Activated T-helper 1 cell treated with Interleukin-2 at 50 U/mL for 16 hours (primary cell): ENCODE data around the gene NCAPG2.

Experiments
- DNase-seq: peaks from one replicate; pipeline ENCODE4 v3.0.0-alpha.2; 2020; ENCODE audit warnings: low read depth

NCAPG2 gene, protein sequence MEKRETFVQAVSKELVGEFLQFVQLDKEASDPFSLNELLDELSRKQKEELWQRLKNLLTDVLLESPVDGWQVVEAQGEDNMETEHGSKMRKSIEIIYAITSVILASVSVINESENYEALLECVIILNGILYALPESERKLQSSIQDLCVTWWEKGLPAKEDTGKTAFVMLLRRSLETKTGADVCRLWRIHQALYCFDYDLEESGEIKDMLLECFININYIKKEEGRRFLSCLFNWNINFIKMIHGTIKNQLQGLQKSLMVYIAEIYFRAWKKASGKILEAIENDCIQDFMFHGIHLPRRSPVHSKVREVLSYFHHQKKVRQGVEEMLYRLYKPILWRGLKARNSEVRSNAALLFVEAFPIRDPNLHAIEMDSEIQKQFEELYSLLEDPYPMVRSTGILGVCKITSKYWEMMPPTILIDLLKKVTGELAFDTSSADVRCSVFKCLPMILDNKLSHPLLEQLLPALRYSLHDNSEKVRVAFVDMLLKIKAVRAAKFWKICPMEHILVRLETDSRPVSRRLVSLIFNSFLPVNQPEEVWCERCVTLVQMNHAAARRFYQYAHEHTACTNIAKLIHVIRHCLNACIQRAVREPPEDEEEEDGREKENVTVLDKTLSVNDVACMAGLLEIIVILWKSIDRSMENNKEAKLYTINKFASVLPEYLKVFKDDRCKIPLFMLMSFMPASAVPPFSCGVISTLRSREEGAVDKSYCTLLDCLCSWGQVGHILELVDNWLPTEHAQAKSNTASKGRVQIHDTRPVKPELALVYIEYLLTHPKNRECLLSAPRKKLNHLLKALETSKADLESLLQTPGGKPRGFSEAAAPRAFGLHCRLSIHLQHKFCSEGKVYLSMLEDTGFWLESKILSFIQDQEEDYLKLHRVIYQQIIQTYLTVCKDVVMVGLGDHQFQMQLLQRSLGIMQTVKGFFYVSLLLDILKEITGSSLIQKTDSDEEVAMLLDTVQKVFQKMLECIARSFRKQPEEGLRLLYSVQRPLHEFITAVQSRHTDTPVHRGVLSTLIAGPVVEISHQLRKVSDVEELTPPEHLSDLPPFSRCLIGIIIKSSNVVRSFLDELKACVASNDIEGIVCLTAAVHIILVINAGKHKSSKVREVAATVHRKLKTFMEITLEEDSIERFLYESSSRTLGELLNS

DNA sequence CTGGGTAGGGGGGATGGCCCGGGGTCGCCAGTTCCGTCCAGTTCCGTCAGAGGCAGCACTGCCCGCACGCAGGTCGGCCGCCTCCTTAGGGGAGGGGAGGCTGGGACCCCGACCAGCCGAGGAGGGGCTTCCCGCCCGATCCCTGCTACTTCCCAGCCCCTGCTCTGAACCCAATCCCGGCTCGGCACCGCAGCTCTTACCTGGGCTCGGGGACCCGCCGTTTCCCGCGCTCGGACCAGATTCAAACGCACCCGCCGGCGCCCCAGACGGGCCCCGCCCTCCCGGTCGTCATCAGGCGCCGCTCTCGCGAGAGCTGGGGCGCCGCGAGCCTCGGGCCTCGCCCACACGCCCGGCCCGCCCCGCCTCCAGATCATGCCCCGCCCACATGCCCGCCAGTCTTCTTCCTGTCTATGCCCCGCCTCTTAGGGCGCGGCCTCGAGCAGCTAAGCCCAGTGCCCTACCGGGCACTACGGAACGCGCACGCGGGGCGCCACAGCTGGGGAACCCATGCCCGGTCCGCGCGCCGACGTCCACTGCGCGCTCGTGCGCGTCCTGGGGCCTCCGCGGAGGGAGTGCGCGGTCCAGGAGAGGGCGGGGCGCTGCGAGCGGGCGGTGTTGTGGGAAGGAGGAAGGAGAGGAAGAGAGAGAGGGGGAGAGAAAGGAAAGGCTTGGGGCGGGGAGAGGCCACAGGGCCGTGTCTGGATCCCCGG lies at the start of gene NCAPG2:
TSS of gene NCAPG2 (minus strand) at position 281 of the 710 bp plus-strand sequence. CDS start 2,905 bp downstream, outside the sequence.
- DNase-seq: peak; percentile 98

DNA sequence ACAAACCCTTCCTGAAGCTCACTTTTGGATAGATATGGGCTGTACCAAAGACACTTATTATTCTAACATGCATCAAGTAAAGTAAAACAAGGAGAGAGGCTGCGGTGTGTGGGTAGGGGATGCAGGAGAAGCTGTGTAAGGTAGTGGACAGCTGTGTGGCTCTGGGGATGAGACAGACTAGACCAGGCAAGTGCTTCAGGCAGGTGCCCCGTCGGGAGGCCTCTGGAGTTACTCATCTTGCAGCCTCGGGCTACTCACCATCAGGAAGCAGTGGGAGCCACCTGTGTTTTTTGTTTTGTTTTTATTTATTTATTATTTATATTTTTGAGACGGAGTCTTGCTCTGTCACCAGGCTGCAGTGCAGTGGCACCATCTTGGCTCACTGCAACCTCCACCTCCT lies 49.3 kb upstream of the NCAPG2 start:
- DNase-seq: no peak

DNA sequence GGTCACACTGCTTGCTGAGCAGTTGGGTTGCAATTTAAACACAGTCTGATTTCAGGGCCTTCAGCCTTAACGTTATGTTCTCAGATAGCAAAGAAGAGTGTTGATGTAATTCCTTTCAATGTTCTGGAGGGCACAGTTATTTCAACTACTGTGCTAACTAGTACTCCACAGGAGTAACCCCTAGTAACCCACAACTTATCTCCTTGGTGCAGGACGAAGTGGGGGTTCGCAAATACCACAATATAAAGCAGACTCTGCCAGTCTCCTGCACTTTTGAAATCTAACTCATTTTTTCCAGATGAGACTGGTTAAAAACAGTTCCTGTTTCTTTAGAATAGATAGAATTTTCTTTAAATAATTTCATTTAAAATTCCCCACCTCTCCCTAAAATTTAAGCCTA lies 47.1 kb upstream of the NCAPG2 start:
- no peak for DNase-seq

DNA sequence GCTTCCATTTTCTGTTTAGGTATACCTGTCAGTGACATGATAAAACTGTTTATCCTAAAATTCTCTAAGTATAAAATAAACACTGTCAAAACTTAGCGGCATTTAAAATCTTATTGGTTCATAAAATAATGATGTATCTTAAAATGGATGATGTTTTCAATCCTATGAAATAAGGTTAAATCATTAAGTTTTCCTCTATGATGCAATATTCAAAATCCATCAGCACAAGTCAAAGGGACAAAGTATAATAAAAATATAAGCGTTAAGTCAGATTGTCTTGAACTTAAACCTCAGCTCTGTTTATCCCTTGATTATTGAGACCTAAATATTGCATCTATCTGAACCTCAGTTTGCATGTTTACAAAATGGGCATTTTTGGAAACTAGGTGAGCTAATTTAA lies 46.6 kb upstream of the NCAPG2 start:
- DNase-seq: no peak

DNA sequence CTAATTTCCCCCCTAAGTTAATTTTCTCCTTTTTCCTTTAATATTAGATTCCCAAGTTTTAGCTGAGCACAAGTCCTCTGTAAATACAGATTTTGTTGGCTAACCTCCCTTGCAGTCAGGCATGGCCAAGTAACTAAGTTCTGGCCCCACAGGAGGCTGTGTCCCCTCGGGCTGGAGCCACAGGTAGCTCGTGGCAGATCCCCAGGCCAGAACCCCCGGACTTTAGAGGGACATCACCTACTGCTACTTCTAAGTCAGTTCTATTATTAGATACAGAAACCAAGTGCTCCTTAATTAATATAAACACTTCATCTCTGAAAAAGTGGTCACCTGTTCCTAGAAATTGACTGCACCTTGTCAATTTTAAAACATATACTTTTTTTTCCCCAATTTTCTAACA lies 46.1 kb upstream of the NCAPG2 start:
- no peak for DNase-seq

DNA sequence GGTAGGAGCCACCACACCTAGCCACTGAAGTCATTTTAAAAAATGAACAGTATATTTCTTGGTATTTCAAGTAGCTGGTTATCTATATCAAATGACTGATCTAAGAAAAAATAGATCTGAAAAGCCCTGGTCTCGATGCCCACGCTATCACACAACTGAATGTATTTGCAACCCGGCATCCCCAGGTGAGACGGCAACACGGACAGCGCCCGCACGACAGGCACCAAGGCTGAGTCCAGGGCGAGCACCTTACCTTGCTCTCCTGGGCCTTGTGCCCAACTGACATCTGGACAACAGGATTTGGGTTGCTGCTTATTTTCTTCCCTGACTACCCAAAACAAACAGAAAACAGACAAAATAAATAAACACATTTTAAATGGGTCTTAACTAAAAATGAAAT lies 44.8 kb upstream of the NCAPG2 start:
- DNase-seq: no peak

DNA sequence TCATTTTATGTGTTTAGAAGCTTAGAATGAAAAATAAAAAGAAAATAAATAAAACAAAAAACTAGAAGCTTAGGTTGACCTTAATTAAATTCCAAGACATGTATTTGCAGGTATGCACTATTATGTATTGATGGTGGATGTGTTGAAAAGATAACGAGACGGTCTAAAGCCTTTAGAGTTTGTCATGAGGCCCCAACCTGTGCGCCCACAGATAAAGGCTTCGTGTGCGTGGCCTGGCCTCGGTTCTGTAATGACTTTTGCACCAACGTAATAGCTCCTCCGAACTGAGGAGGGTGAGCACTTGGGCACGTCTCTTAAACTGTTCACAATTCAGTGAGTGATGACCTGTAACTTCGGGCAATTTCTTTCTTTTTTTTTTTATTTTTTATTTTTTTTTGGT lies 43.7 kb upstream of the NCAPG2 start:
- no peak for DNase-seq

DNA sequence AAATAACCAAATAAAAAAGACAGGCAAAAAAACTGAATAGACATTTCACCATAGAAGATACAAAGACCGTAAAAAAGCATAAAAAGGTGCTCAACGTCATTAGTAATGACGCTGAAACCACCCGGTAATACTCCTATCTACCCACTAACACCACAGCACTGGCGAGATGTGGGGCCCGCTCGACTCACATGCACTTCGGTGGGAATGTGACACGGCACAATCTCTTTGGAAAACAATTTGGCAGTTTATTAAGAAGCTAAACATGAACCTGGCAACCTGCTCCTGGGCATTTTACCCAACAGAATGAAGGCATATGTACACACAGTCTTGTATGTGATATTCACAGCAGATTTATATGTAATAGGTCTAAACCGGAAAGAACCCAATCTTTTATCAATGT lies 42.8 kb upstream of the NCAPG2 start:
- DNase-seq: no peak

DNA sequence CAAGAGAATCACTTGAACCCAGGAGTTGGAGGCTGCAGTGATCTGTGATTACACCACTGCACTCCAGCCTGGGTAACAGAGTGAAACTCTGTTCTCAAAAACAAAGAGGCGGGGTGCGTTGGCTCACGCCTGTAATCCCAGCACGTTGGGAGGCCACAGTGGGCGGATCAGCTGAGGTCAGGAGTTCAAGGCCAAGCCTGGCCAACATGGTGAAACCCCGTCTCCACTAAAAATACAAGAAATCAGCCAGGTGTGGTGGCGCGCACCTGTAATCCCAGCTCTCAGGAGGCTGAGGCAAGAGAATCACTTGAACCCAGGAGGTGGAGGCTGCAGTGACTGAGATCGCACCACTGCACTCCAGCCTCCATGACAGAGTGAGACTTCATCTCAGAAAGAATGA lies 42.4 kb upstream of the NCAPG2 start:
- no peak for DNase-seq

DNA sequence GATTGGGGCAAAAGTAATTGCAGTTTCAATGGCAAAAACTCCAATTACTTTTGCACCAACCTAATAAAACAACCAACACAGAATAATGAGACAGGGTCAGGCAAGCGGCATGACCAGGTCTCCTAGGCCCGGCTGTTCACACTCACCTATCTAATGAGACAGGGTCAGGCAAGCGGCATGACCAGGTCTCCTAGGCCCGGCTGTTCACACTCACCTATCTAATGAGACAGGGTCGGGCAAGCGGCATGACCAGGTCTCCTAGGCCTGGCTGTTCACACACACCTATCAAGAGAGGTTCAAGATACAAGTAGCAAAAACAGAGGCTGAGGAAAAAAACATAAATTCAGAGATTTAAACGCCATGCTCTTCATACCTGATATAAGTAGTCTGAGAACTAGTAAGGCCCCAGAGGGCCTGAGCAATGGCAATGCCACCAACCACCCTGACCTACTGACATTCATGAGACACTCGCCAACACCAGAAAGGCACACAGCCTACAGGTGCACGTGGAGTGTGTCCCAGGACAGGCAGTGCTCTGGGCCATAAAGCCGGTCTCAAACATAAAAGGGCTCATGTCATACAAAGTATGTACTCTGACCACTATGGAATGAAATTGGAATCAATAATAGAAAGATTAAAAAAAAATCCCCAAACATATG lies 40.6 kb upstream of the NCAPG2 start:
- no peak for DNase-seq

DNA sequence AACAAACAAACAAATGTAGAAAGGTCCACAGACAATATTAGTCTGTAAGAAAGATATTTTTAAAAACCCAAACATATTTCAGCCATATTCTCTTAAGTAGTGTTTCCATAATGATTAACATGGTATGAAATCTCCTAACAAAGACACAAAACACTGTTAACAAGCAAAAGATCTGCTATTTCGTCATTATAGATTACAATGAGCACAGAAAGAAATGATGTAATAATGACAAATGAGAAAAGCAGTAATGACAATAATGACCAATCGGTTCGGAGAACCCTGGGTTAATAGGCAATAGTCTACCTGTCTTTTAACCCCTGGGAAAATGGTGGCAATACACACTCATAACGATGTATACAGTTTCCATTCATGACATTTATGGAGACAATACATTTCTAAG lies 39.5 kb upstream of the NCAPG2 start:
- DNase-seq: no peak

DNA sequence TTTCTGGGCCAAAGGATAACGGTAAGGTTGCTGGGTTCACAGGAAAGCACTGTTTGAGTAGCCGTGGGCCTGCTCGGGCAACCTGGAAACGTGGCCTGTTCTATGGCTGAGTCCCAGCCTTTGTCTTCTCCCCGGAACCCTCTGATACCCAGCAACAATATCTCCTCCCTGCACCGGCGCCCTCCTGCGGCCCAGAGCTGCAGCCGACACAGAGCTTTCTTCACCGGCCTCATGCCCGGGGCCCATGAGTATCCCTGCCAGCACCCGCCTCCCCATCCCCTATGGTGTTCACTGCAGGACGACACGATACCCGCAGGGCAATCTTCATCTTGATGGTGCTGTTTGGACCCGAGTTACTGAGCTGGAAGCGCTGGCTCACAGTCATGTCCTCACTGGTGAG lies 38.6 kb upstream of the NCAPG2 start:
- no peak for DNase-seq

DNA sequence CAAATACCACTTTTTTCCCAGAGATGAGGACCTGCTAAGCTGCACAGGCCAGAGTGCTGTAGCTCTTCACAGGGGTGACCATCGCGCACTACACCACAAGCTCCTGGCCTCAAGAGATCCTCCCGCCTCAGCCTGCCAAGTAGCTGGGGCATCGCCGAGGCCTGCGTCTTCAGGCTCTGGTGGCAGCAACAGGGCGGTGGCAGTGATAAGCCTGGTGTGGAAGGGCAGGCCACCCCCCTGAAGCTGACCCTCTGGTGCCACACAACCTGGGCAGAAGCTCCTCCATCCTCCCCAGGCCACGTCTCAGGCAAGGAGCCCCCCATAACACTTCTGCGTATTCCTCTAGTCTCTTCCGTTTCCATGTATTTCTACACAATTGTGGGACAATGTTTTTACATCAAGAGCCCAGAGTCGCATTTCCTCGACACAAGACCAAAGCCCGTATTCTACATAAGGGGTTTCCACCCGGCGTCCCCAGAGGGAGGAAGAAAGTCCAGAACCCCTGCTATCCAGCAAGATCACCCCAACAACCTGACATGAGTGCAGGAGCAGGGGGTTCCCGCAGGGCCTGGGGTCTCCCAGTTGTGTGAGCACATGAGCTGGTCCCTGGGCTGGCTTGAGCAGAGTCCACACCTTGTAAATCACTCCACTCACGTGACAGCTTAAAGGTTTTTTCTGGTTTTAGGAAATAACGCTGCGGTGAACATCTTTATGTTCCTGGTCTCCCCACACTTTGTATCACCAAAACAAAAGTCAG lies 37.6 kb upstream of the NCAPG2 start:
- no peak for DNase-seq

DNA sequence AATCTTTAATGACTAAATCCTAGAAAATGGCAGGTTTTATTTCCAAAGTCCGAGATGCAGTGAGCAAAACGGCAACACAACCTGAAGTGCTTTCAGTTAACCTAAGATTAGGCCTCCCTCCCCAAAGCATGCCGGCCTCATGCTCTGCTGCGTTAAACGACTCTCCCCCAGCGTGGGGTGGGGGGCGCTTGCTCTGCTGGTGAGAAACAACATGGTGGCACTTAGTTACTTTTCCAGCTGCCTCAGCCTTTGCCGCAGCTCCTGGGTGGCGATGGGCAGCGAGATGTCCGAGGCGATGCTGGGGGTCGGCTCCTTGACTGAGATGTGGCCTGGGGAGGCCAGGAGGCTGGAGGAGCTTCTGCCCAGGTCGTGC lies 36.7 kb upstream of the NCAPG2 start:
- DNase-seq: no peak

DNA sequence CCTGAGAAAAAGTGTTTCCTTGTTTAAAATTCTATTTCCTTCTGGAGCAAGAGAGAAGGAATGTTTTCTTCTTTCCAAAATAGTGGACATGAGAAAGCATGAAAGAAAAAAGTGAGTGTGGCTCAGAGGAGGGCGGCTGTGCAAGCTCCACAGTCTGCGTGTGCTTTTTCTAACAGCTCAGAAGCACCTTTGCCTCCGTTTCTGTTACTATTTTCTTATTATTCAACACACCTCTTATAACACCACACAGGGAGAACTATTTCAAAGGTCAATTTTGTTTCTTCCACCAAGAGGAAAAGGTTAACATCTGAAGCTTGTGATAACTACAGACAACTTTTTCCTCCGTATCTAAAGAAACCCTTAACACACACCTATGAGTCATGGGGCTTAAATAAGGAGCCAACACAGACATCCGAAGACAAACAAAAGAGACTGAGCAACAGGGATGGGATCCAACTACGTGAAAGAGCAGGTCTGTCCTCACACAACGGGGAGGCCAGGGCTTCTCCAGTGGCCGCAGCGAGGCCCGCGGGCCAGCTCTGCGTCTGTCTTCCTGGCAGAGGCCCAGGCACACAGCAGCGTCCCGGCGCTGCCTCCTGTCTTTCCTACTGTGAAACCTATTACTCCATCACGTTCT lies 36.2 kb upstream of the NCAPG2 start:
- DNase-seq: no peak

DNA sequence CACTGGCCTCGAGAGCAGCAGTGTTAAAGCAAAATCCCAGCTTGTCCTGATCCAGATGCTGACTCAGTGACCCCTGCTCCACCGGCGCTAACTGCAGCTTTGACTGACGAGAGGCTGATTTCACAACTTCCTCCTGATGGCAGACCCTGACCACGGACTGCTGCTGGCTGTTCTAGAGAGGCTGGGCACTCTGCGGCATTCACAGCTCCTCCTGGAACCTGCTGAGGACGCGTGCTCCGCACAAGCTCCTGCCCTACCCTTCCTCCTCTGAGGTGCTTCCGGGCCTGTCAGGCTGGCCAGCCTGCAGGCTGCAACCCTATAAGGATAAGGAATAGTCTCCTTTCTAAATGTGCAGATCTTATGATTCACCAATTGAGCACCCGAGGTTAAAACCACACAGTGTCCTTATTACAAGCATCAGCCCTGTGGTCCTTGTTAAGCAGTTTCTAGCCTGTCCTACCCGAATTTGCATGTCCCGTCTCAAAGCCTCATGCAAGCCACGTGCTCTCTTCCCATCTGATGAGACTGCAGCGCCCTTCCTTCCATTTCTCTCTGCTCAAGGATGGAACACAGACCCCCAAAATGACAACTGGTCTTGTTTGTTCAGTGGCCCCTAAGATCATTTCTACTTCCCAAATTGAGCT lies 35.5 kb upstream of the NCAPG2 start:
- no peak for DNase-seq

DNA sequence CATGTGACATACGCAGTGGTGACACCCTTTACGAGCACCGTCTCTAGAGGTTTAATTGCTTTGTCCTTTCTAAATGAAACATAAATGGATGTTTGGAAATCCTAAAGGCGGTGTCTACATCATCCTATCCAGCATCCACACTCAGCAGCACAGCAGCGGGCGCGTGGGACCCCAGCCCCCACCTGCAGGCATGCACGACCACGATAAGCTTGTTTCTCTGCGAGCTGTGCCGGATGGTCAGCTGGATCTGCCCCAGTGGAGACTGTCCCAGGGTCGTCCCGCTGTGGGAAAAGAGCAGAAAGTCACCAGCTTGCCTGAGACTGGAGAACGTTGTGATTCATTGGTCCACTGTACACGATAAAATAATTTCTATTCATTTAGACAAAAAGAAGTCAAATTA lies 34.2 kb upstream of the NCAPG2 start:
- no peak for DNase-seq

DNA sequence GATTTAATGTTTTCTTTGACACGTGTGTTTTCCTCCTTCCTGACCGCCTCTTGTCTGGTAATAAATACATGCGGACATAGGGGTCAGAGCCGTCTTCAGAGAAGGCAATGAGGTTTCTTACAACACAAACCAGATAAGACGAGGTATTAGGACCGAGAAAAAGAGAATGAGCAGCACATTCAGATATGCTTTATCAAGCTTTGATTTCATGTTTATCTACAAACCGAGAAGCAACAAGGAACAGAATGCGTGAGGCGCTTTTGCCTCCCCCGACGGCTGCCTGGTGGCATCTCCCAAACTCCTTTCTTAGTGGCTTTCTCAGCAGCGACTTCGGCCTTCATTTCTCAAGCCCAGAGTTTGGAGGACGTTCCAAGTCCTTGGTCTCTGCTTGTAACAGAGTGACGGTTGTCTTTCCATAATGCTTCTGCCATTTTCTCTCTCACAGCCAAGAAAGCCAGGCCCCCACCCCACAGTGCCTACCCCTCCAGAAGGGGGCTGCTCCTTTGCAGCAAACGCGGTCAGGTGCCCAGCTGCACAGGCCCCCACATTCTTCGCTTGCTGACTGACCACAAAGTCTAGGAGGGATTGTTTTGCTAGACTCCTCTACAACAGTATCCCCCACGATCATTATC lies 32.6 kb upstream of the NCAPG2 start:
- DNase-seq: no peak

DNA sequence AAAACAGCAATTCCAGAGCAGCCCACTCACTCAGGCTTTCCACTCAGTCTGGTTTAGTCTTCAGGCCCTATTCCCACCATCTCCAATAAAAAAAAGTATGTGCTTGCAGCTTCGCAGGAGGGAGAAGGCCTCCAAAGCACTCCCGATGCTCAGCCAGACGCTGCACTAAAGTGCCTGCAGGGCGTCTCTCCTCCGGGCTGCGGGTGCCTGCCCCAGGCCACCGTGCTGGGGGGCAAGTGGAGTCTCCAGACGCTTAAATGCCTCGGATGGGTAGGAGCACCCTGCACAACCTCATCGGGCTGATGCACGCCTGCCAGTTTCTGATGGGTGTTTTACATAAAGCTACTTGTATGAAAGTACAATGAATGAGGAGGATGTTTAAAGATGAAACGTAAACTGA lies 31.3 kb upstream of the NCAPG2 start:
- no peak for DNase-seq
